HG02759 (cell line): ENCODE measurements around the gene GPR3.
"Not testable (repeated sequence)": the region's sequence is repeated elsewhere in the genome, so short reads cannot be mapped to it uniquely, and the experiment has no call there.

Experiments
- ATAC-seq: cut with Tn5 transposase; IDR thresholded peaks from one replicate; pipeline ENCODE4 v1.9.1; 2021; ENCODE audit warnings: mild to moderate bottlenecking, moderate library complexity; ENCODE audit not compliant: unreplicated experiment

Gene GPR3

DNA sequence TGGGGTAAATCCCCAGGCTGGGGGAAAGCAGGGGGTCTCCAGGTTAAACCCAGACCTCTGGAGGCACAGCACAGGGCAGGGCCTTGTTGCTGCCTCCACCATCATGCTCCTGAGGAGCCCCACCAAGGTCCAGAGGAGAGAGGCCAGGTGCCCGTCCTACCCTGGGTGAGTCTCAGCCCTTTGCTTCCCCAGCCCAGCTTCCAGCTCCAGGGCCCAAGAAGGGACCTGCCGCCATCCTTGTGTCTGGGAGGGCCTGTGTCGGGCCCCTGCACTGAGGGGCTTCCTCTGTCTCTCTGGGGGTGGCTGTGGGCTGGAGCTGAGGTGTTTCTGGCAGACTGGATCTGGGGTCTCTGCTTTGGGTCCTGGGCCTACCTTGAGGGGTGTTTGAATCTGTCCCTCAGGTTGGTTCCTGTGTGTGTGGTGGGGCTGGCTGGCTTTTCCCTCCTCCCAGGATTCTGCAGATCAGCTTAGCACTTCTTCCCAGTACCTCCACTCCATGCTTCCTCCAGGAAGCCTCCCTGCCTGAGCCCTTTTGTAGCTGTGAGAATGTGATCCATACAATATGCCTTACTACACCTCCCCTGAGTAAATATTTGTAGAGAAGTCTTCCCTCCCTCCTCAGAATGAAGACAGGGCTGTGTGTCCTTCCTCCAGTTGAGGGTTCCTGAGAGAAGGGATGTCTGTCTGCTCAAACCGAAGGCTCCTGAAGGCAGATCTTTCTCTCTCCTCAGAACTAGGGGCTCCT lies 6.2 kb downstream of the GPR3 start:
- no peak for ATAC-seq

DNA sequence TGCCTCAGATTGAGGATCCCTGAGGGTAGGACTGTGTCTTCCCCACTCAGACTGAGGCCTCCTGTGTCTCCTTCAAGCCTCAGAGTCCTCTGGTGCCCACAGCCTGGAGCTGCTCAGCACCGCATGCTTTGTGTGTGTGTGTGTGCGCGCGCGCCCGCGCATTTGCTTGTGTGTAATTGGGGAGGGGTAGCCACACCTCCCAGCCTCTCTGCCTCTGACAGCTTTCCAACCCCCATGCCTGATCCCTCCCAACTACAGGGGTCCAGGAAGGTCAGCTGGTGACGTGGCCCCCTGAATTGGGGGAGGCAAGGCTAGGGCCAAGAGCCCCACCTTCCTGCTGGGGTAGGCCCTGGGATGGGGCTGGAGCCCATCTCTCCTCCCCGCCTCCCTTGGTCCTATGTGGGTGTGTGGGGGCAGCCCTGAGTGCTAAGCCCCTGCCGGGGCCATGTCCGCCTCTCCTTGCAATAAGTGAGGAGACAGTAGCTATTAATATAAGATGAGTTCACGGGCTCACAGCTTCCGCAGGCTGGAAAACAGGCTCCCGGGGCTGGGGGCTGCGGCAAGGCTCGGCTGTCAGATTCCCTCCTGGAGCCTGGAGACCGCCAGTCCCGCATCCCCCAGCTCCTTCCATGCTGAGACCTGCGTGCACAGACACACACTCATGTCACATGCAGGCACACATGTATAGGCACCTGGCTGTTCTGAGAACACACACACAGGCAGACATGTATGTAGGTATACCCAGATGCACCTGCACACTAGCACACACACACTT lies 7.0 kb downstream of the GPR3 start:
- ATAC-seq, result no peak

DNA sequence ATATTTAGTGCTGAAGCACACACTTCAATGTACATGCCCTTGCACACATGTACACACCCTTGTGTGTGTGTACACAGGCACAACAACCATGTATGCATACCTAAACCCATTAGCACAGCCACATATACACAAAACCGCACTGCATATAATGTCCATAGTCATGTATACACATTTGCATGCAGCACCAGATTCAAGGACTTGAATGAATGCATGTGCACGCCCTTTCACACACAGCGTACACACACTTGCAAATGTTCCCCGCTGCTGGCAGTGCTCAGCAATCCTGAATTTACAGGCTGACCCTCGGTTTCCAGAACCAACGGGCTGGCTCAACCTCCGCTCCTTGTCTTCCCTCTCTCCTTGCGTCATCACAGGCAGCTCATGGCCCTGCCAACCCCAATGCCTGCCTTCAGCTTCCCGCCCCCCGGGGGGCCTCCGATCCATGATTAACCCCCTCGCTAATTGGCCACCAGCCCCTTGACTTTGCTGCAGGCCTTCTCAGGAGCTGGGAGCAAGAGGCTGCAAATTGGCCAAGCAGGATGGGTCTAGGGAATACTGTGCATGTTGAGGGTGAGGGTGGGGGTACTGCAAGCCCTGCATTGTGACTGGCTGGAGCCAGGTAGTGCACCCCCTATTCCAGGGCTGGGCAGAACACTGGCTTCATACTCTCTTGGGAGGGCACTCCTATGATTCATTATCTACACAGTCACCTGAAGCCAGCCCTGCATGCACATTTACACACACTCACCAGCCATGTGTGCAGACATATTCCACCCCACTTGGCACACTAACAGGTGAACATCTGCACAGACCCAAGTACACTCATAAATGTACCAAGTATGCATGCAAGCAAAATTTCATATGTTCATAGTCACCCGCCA lies 7.9 kb downstream of the GPR3 start:
- ATAC-seq, result no peak

DNA sequence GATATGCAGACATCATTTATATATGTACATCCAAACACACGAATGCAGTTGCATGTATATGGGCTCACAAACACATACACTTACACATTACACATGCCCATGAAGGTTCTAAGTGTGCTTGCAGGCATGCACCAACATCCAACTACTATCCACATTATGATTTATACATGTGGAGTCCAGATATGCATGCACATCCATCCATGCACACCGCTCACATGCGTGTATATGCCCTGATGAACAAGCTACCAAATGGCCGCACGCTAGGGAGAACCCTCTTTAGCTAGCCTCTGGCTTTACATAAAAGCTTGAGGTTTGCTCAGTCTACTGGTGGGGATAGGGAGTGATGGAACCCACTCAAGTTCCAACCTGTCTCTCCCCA lies 8.5 kb downstream of the GPR3 start:
- no peak for ATAC-seq

DNA sequence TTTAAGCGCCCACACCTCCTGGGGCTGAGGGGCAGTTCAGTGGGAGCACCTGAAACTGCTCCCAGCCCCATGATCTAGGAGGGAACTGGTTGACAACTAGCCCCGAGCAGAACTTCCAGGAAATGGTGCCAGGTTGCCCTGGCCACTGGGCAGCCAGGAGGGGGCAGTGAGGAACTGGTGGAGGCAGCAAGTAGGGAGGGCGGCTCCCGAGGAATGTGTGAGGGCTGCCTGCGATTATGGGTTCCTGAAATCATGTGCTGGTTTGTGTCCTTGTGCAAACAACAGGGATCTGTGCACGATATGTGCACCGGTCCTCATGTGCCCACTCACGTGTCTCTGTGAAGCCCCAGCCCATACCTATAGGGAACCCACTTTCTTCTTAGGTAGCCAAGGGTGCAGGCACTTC lies 9.9 kb downstream of the GPR3 start:
- no peak for ATAC-seq

DNA sequence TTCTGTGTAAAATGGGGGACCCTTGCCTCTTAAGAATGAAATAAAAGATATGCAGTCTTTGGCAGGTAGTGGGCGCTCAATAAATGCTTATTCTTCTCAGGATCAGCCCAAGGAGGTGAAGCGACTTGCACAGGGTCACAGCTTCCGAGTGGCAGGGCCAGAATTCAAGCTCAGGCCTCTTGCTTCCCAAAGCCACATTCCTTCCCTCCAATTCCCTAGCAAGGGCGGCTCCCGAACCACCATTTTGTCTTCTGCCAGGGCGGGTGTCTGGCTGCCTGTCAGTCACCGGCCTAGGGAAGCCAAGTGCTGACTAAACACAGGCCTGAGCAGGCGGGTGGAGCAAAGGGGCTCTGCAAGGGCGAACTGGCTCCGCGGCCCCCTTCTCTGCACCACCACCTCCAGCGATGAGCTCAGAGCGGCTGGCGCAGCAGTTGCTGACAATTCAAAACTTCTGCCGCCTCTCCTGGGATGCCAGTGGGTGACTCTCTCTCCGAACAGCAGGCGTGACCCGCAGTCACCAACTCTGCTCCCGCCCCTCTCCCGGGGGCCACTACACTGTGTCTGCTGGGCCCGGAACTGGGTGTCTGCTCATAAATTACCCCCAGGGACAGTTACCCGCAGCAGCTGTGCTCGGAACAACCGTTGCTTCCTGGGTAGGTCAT lies 10.8 kb downstream of the GPR3 start:
- no peak for ATAC-seq

DNA sequence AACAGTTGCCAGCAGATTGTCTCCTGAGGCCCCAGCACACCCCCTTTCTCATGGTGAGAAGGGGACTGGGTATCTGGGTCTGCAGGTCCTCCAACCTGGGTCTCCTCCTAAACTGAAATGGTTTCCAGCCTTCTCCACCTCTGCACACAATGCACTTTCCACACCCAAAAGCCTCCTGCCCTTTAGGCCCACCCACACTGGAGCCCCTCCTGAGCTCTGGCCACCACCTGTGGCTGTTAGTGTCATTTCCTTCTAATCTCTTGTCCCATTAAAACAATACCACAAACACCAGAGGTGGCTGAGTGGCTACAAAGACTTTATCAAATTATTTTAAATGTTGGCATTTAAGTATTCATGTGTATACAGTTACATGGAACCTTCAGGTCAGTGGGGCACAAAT lies 11.5 kb downstream of the GPR3 start:
- ATAC-seq, result no peak

DNA sequence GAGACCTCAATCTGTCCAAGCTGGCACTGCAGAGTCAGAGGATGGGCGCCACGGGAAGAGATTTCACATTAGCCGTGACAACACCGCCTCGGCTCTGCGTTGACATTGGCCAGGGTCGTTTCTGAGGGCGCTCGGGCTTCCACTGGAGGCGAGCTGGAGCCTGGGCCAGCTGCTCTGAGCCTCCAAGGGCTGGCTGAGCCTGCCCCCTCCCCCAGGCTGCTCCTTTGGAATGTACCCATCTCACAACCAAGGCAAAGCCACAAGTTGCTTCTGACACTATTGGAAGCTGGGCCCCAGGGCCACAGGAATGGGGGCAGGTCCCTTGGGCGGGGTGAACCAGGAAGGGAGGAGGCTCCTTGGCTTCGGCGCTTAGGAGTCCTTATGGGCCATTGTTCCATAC lies 12.7 kb downstream of the GPR3 start:
- ATAC-seq, result no peak

DNA sequence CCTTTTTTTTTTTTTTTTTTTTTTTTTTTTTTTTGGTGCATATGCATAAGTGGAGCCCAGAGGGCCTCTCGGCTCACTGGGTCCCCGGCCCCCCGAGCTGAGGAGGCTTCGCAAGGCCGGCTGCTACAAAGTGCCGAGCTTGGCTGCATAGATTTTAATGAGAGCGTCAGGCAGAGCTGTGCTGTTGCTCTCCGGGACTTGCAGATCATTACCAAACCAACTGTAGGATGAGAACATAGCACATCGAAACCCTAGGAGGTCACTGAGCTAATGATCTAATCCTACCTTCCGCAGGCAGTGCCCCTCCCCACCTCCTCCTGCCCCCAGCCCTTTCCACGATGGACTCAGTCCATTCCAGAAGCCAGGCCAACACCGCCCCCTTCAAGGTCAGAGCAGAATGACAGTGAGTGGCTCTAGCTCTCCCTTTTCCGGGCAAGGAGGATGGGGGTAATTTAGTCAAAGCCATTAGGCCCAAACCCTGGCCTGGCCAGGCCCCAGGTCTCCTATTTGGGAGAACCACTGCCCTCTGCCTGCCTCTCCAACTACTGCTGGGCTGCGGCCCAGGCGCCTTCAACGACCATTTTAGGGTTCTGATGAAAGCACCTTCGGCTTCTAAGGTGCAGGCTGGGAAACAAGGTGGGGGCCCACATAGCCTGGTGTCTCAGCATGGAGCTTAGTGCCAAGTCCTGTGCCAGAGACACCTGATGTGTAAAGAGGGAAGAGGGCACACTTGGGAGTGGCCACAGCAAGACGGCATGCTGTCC lies 13.4 kb downstream of the GPR3 start:
- ATAC-seq, result not testable (repeated sequence)

DNA sequence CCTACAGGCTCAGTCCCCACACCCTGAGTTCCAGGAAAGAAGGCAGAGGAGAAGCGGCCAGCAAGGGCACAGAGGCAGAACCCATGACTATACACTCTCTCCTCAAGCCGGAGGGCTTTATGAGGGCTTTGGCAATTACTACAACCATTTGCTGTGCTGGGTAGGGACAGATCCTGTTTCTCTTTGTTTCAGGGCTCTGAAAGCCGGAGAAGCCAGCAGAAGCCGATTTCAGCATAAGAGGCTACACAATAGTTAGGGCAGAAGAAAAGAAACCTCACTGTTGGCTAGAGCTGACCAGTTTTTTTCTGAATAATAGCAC lies 13.9 kb downstream of the GPR3 start:
- no peak for ATAC-seq

DNA sequence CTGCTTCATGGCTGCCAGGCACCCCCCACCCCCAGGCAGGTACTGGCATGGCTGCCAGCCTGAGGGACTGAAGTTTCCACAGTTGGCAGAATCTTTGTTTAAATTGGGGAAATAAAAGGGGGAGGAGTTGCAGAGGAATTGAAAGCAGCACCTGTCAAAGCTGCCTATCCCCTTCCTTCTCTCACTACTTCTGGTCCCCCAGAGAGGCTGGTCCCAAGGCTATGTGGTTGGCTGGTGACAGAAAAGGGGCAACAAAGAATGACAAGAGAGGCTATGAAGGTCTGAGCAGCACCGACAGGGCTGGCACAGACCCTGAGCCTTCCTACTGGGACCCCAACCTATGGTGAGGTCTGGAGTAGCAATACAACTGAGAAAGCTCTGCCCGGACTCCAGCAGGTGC lies 14.4 kb downstream of the GPR3 start:
- not testable (repeated sequence) for ATAC-seq

DNA sequence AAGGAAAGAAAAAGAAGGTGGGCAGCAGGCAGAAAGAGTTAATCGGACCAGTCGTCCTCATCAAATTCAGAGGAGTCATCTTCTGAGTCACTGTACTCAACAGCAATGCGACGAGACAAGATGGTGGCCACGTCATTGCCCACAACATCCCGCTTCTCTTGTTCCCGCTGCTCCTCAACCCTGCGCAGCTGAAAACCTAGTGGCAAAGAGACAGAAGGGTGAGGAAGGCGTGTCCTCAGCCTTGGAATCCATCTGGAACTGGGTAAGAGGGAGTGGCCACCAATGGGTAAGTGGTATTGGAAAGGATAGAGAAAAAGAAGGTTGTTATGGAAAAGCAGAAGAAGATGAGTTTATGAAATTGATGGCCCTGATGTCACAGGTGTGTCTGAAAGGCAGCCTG lies 15.7 kb downstream of the GPR3 start:
- ATAC-seq, result no peak

DNA sequence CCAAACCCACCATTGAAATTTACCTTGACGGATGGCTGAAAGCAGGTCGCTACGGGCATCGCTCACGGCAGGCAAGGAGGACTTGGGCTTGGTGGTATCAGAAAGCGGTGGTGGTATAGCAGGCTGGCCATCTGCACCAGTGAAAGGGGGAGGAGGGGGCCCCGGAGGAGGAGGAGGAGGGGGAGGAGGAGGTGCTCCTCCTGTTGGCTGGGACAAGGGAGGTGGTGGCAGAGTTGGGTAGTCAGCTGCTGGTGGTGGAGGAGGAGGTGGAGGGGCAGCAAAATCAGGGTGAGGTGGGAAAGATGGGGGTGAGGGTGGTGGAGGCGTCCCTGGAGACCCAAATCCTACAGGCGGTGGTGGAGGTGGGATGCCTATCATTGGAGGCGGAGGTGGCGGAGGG lies 17.2 kb downstream of the GPR3 start:
- ATAC-seq, result no peak

DNA sequence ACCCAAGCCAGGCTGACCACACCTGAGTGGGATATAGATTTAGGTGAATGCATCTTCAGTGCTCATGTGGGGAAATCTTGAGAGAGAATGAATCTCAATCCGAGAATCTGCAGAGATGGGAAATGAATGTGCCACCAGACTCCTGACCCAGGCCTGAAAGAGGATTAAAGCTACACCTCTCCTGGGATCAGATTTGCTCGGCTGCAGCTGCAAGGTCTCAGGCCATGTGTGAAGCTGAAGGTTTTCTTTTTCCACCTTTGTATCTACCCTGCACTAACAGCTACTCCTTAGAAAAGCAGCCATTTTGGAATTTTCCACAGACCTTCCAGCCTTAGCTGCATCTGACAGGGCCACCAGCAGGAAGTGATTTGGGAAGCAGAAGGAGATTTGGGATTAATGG lies 18.3 kb downstream of the GPR3 start:
- no peak for ATAC-seq

DNA sequence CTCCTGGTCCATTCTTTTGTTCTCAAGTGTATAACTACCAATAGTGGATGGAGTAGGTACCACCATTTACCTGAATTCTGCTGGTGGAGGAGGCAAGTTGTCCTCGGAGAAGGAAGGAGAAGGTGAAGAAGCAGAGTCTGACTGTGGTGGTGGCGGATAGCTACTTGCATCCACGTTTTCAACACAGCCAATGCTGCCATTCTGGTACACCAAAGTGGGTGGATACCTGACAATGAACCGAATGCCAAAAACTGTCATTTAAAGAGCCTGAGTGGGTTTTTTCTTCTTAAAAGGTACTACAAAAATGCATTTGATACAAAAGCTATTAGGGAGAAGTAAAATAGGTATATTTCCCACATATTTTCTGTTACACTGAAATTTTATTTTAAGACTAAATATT lies 20.1 kb downstream of the GPR3 start:
- ATAC-seq, result no peak

DNA sequence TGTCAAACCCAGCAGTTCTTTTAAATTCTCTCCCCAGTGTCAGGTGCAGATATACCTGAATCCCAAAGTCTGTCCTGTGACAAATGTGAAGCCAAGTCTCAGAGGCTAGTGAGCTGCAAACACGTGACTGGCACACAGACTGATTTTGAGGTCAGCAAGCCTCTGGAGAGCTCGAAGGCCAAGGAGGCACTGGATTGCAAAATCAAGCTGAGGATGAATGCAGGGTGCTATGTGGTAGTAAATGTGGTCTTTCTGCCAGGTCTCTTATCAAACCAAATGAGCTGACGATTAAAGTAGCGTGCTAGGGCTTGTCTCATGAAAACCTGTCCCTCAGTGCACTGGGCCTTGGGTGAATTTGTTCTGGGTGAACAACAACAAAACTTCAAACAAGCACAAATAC lies 20.6 kb downstream of the GPR3 start:
- ATAC-seq, result no peak

DNA sequence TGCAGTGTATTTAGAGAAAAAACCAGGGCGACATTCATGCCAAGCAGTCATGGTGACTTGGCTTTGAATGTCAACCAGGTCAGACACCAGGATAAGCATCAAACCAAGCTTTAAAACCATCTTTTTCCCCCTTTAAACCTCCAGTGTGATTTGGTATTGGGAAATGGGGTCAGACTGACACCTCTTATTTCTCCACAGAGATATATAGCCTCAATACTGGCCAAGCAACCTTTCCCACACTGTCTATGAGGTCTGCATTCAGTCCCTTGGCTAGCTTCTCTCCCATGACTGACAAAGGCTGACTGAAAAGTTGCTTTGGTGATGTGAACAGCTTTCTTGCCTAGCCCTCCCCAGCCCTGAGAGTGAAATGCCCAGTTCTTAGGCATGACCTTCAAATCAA lies 21.7 kb downstream of the GPR3 start:
- ATAC-seq, result no peak

DNA sequence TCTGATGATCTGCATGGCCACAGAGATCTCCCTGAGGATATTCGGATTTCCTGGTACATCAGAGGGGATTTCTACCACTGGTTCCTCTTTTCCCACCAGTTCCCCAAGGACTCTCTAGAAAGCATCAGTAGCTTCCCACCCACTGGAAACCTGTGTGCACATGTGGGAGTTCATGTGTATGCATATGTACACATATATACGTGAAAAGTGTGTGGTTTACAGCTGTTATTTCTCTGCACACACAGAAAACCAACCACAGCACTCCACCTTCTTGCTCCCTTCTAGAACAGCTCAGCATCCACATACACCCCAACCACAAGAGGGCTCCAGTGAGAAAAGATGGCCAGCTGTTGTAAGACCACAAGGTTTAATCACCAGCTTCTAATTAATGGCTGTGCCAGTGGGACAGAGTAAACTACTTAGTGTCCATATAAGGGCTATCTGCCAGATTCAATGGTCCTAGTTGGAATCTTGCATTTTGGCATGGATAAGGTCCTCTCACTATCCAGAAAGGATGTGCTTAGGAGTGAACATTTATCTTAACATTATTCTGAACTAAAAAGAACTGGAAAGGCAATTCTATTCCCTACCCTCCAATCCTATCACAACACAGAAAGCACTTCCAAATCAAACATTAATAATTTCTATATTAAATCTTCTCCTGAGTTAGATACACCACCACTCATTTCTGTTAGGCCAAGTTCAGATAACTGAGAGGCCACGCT lies 24.1 kb downstream of the GPR3 start:
- ATAC-seq, result no peak

DNA sequence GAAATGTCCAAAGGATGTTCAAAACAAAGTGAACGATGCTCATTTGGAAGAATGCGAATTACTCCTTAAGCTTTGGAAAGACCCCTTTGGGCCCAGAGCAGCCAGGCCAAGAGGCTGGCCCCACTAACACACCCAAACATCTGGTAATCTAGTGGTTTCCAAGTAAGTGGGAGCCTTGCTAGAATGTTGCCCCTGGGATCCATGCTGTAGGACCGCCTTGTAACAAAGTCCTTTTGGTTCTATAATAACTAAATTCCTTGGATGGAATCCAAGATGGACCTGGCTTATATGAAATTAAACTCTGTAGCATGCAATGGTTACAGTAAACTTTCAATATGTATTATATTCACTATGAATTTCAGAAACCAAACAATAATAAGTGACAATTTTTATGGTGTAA lies 25.3 kb downstream of the GPR3 start:
- ATAC-seq, result no peak
